Measurements from ENCODE around the gene ANKHD1. TPM values are rescaled to one million over a fixed set of nuclear protein-coding genes. Genes with fewer than 3 reads are reported as not detected.

The ANKHD1 gene
- polyA plus RNA-seq, 1 of the 3 experiments (the other 2 are of a cell fraction) = 26.7 TPM

GRCh38 chr5:140565780-140566095 is 164.1 kb downstream of the ANKHD1 start:
- no peak for DNase-seq
- Histone ChIP-seq H3K9ac (peak overlapping the region; percentile 80; the same call in 1 of the 2 replicates), H3K4me1 (ENCODE audit: control insufficient read depth in 1 of 2, insufficient read depth in 2 of 2, low read depth in 1 of 2, low read length in 1 of 2) (peaks cover 3 to 20% of the 10 kb centered on the region in 2 experiments; a peak in 1 of 4 replicates), H3K4me2 (peak overlapping the region; percentile 77), H3K4me3 (ENCODE audit: low read depth in 2 of 2, low read length in 1 of 2) (peak overlapping the region; percentile 85 to 97), H3F3A (replicated peaks; ENCODE audit: insufficient read depth) (peaks cover 5% of the 10 kb centered on the region), H3K79me2 (ENCODE audit: insufficient read depth) (peaks cover 28% of the 10 kb centered on the region), H3K27me3 (ENCODE audit: insufficient read depth) (no peaks in the 10 kb centered on the region), H3K27ac (ENCODE audit: low read depth in 2 of 2, low read length in 1 of 2) (no peak overlapping the region), H3K36me3 (replicated peaks in 1 of 2; ENCODE audit: control insufficient read depth in 1 of 2, insufficient read depth in 2 of 2, low read length in 1 of 2) (peaks cover 8 to 35% of the 10 kb centered on the region in 2 experiments), H2AFZ (ENCODE audit: low read depth) (no peak overlapping the region), H3K9me3 (no peaks in the 10 kb centered on the region), H4K20me1 (ENCODE audit: insufficient read depth) (no peaks in the 10 kb centered on the region), H3K9me2 (no peaks in the 10 kb centered on the region)
- CTCF ChIA-PET = interaction anchor here (1.1 to 1.4 kb wide), 5 partner anchors 8 to 154 kb away, joined by 3 to 5 read pairs (median 3); no protein-coding TSS in a partner anchor
- whole genome bisulfite sequencing (ENCODE audit: low lambda C conversion rate) = 87% methylated on average over 4 of the region's 4 CpGs
- TF ChIP-seq CHD2 (IDR thresholded peaks at IDR 0.05; ENCODE audit: low read length, partially characterized antibody) (no peak), USF1 (IDR thresholded peaks at IDR 0.05; ENCODE audit: borderline replicate concordance, low read depth) (no peak), MAX (IDR thresholded peaks at IDR 0.05; ENCODE audit: low read depth) (no peak), MXI1 (IDR thresholded peaks at IDR 0.05; ENCODE audit: low read depth, low read length) (no peak), FOSL2 (IDR thresholded peaks at IDR 0.05; ENCODE audit: borderline replicate concordance, low read depth) (no peak), CTCF (IDR thresholded peaks at IDR 0.05) (no peak), GATA2 (CRISPR knock-in tag; IDR thresholded peaks at IDR 0.05) (no peak), TCF12 (IDR thresholded peaks at IDR 0.05) (no peak), IRF3 (IDR thresholded peaks at IDR 0.05; ENCODE audit: low read depth, low read length) (no peak), RXRA (IDR thresholded peaks at IDR 0.05; ENCODE audit: borderline replicate concordance, low read depth) (no peak), JUND (IDR thresholded peaks at IDR 0.05) (no peak), POLR2AphosphoS5 (IDR thresholded peaks at IDR 0.05; ENCODE audit: low read depth, low read length) (no peak)
- POLR2A ChIA-PET = interaction anchor here (1.4 kb wide), 1 partner anchor 8 kb away, joined by 4 read pairs; no protein-coding TSS in a partner anchor

GRCh38 chr5:140566665-140567064 is 165.0 kb downstream of the ANKHD1 start:
- H3K4me3 ChIP-seq (ENCODE audit: low read depth in 2 of 2, low read length in 1 of 2) = no peak overlapping the region
- no peak overlapping the region for H2AFZ ChIP-seq (ENCODE audit: low read depth)
- CTCF ChIA-PET = interaction anchor here (0.6 to 0.8 kb wide), 2 partner anchors 31 to 327 kb away, joined by 3 read pairs; no protein-coding TSS in a partner anchor
- WGBS (ENCODE audit: low lambda C conversion rate) = 83% methylated on average over 5 of the region's 5 CpGs
- H3K9me2 ChIP-seq = no peaks in the 10 kb centered on the region
- no peak overlapping the region for H3K9ac ChIP-seq
- POLR2A ChIA-PET = interaction anchor here (1.4 kb wide), 1 partner anchor 9 kb away, joined by 4 read pairs; no protein-coding TSS in a partner anchor
- H4K20me1 ChIP-seq (ENCODE audit: insufficient read depth) = no peaks in the 10 kb centered on the region
- no peak for TF ChIP-seq NFIC (IDR thresholded peaks at IDR 0.05; ENCODE audit: borderline replicate concordance)
- TF ChIP-seq RFX5 (IDR thresholded peaks at IDR 0.05; ENCODE audit: low read length) = no peak
- no peak for TF ChIP-seq USF1 (IDR thresholded peaks at IDR 0.05; ENCODE audit: borderline replicate concordance, low read depth)
- TF ChIP-seq RXRA (IDR thresholded peaks at IDR 0.05; ENCODE audit: borderline replicate concordance, low read depth) = no peak
- no peak for TF ChIP-seq GATA2 (CRISPR knock-in tag; IDR thresholded peaks at IDR 0.05)
- no peak for TF ChIP-seq EZH2phosphoT487 (IDR thresholded peaks at IDR 0.05; ENCODE audit: borderline replicate concordance, low read depth)
- TF ChIP-seq JUND (IDR thresholded peaks at IDR 0.05) = no peak
- no peak for TF ChIP-seq TEAD4 (IDR thresholded peaks at IDR 0.05; ENCODE audit: borderline replicate concordance, insufficient read depth)
- no peak for TF ChIP-seq REST (IDR thresholded peaks at IDR 0.05; ENCODE audit: low read depth, low read length)
- TF ChIP-seq TCF12 (IDR thresholded peaks at IDR 0.05) = no peak
- TF ChIP-seq TAF1 (IDR thresholded peaks at IDR 0.05; ENCODE audit: borderline replicate concordance, low read depth, low read length) = no peak
- no peaks in the 10 kb centered on the region for H3K9me3 ChIP-seq
- peaks cover 8 to 28% of the 10 kb centered on the region in 2 experiments for H3K36me3 ChIP-seq (replicated peaks in 1 of 2; ENCODE audit: control insufficient read depth in 1 of 2, insufficient read depth in 2 of 2, low read length in 1 of 2)
- H3K4me1 ChIP-seq (ENCODE audit: control insufficient read depth in 1 of 2, insufficient read depth in 2 of 2, low read depth in 1 of 2, low read length in 1 of 2) = peaks cover 3 to 20% of the 10 kb centered on the region in 2 experiments; a peak in 1 of 4 replicates
- H3K79me2 ChIP-seq (ENCODE audit: insufficient read depth) = peaks cover 28% of the 10 kb centered on the region
- H3K4me2 ChIP-seq = peak overlapping the region; percentile 77; the same call in 1 of the 2 replicates
- no peaks in the 10 kb centered on the region for H3K27me3 ChIP-seq (ENCODE audit: insufficient read depth)
- DNase-seq = no peak
- H3F3A ChIP-seq (replicated peaks; ENCODE audit: insufficient read depth) = peaks cover 5% of the 10 kb centered on the region
- H3K27ac ChIP-seq (ENCODE audit: low read depth in 2 of 2, low read length in 1 of 2) = no peak overlapping the region

Measured in SK-N-SH (cell line).